Endothelial cell of umbilical vein (primary cell): ENCODE measurements around the gene MAT2A. TPM values are rescaled to one million over a fixed set of nuclear protein-coding genes. Genes with fewer than 3 reads are reported as not detected.

Source experiments
- BruUV-seq: library from RNA; stranded (reverse); fragments of 400-500 nt; replicated peaks from 2 replicates; lab custom pipeline; 2021; lab: Mats Ljungman, UMichigan
- CTCF ChIA-PET: fragments of 300-600, 350-600 bp; sonication (Branson Sonifier 250); formaldehyde crosslinking; loops from one replicate; lab custom pipeline; 2021; ENCODE audit warnings: antibody characterized with exemption, inconsistent platforms; lab: Charles Lee
- POLR2A ChIA-PET: fragments of 300-600, 350-600 bp; sonication (Branson Sonifier 250); formaldehyde crosslinking; loops from one replicate; lab custom pipeline; 2021; ENCODE audit warnings: antibody characterized with exemption, inconsistent platforms; lab: Charles Lee
- DNase-seq: peaks from one replicate; pipeline ENCODE4 v3.0.0-alpha.2; 2011; ENCODE audit warnings: low read depth, low spot score
- FAIRE-seq: peaks from 2 replicates; lab custom pipeline; 2011; peaks lifted over from hg19 to GRCh38; lab: Jason Lieb, UNC
- H2AFZ ChIP-seq: 2 replicates; pipeline ENCODE4 v1.6.0; 2012; ENCODE audit warnings: low read depth, low read length, control low read depth, inconsistent platforms
- H3K27ac ChIP-seq: 2 replicates; pipeline ENCODE4 v1.5.1; 2011; ENCODE audit warnings: low read depth, mild to moderate bottlenecking, control low read depth, low read length, moderate library complexity; ENCODE audit not compliant: insufficient read depth
- H3K27me3 ChIP-seq, 2 experiments: 2 replicates each; pipeline versions ENCODE4 v1.6.0 to v1.6.1; 2011; ENCODE audit warnings: low read length in 2 of 2, mixed read lengths in 1 of 2; ENCODE audit not compliant: control insufficient read depth in 2 of 2, insufficient read depth in 2 of 2
- H3K36me3 ChIP-seq, 2 experiments: 2 replicates in 1 of 2; 3 replicates in 1 of 2; pipeline ENCODE4 v1.5.1; 2011; ENCODE audit warnings: low read length in 2 of 2, mild to moderate bottlenecking in 1 of 2, moderate library complexity in 1 of 2; ENCODE audit not compliant: control insufficient read depth in 2 of 2, insufficient read depth in 2 of 2; ENCODE audit errors: extremely low read depth in 1 of 2
- H3K4me1 ChIP-seq: 3 replicates; pipeline ENCODE4 v1.5.1; 2011; ENCODE audit warnings: mild to moderate bottlenecking, low read length; ENCODE audit not compliant: control insufficient read depth, insufficient read depth; ENCODE audit errors: extremely low read depth
- H3K4me2 ChIP-seq: 2 replicates; pipeline ENCODE4 v1.6.1; 2011; ENCODE audit warnings: low read length, control low read depth, mixed read lengths; ENCODE audit not compliant: insufficient read depth
- H3K4me3 ChIP-seq, 3 experiments: fragments of 200-600 bp in 1 of 3; sonication (generic), shearing (Covaris generic) in 1 of 3; replicated peaks in 1 of 3; 2 replicates each; pipeline ENCODE4 v1.5.1; 2011 to 2016; ENCODE audit warnings: control low read depth in 3 of 3, low read length in 3 of 3, mild to moderate bottlenecking in 2 of 3, inconsistent platforms in 1 of 3, low read depth in 1 of 3, moderate library complexity in 1 of 3; ENCODE audit not compliant: insufficient read depth in 1 of 3
- H3K79me2 ChIP-seq: 2 replicates; pipeline ENCODE4 v1.6.0; 2012; ENCODE audit warnings: low read length, inconsistent platforms; ENCODE audit not compliant: control insufficient read depth, insufficient read depth
- H3K9ac ChIP-seq: replicated peaks from 2 replicates; pipeline ENCODE3; 2011; ENCODE audit warnings: low read length, control low read depth; ENCODE audit not compliant: insufficient read depth; ENCODE audit errors: extremely low read depth
- H3K9me1 ChIP-seq: replicated peaks from 3 replicates; pipeline ENCODE4 v1.6.0; 2011; ENCODE audit warnings: mild to moderate bottlenecking, low read length; ENCODE audit not compliant: control insufficient read depth, insufficient read depth; ENCODE audit errors: extremely low read depth
- H3K9me3 ChIP-seq: replicated peaks from 2 replicates; pipeline ENCODE4 v1.5.1; 2012; ENCODE audit warnings: low read length, inconsistent platforms; ENCODE audit not compliant: control insufficient read depth, insufficient read depth
- H4K20me1 ChIP-seq: replicated peaks from 2 replicates; pipeline ENCODE3; 2011; ENCODE audit warnings: mild to moderate bottlenecking, low read length; ENCODE audit not compliant: control insufficient read depth, insufficient read depth; ENCODE audit errors: extremely low read depth
- EZH2 ChIP-seq: IDR thresholded peaks from 2 replicates; pipeline ENCODE4 v1.6.1; 2012; ENCODE audit warnings: borderline replicate concordance, low read depth, mild to moderate bottlenecking, moderate library complexity, low read length, inconsistent platforms; ENCODE audit not compliant: severe bottlenecking
- FOS ChIP-seq: IDR thresholded peaks from 2 replicates; pipeline ENCODE4 v1.6.1; 2011; ENCODE audit warnings: mild to moderate bottlenecking, low read length, moderate library complexity, borderline replicate concordance; ENCODE audit not compliant: insufficient read depth
- GATA2 ChIP-seq: IDR thresholded peaks from 2 replicates; pipeline ENCODE4 v1.7.0; 2011; ENCODE audit warnings: low read depth, mild to moderate bottlenecking, moderate library complexity, mixed read lengths, low read length; ENCODE audit not compliant: insufficient read length, insufficient read depth
- JUN ChIP-seq: IDR thresholded peaks from 2 replicates; pipeline ENCODE4 v1.6.1; 2011; ENCODE audit warnings: borderline replicate concordance, low read depth; ENCODE audit not compliant: insufficient read length, insufficient read depth
- MYC ChIP-seq: IDR thresholded peaks from one replicate; pipeline ENCODE4 v1.6.1; 2011; ENCODE audit warnings: mild to moderate bottlenecking, low read depth, low read length
- POLR2A ChIP-seq: IDR thresholded peaks from 2 replicates; pipeline ENCODE4 v1.6.1; 2012; ENCODE audit warnings: low read depth, mild to moderate bottlenecking, control low read depth, low read length
- POLR2AphosphoS5 ChIP-seq: IDR thresholded peaks from 2 replicates; pipeline ENCODE4 v1.6.1; 2012; ENCODE audit warnings: low read depth, mild to moderate bottlenecking, control low read depth, low read length, moderate library complexity; ENCODE audit not compliant: insufficient read depth
- dilution Hi-C: fragments of 300-500 bp; cut with MboI; formaldehyde crosslinking; loops from one replicate; pipeline ENCODE4 v1.15.0; 2019; ENCODE audit warnings: low sequenced_read_pairs; ENCODE audit not compliant: extremely low pct_ligation_motif_present
- intact Hi-C: fragments of 100-400 bp; cut with micrococcal nuclease; formaldehyde crosslinking; loops from one replicate; pipeline ENCODE4 v1.10.0; 2022
- polyA plus RNA-seq, 4 experiments: library from polyadenylated mRNA; depleted of rRNA in 3 of 4; stranded (reverse) in 3 of 4; unstranded in 1 of 4; fragments of >200 nt; gene quantifications; 2 replicates each; pipeline versions ENCODE4 v1.2.1 to v1.2.3, GENCODE V29; 2011 to 2012; ENCODE audit warnings: missing spikeins in 1 of 4
- total RNA-seq: library from RNA; stranded (reverse); gene quantifications from 2 replicates; pipeline ENCODE4 v1.2.3, GENCODE V29; 2021
- TF ChIP-seq, protein P1 (sequence below): IDR thresholded peaks from 2 replicates; pipeline ENCODE4 v1.6.1; 2011; ENCODE audit not compliant: insufficient read depth, insufficient read length
- TF ChIP-seq, protein P2 (sequence below), 2 donors: IDR thresholded peaks; 1 replicate in 1 of 2; 2 replicates in 1 of 2; pipeline ENCODE4 v1.5.1; 2011; ENCODE audit warnings: low read length in 2 of 2, mild to moderate bottlenecking in 2 of 2, moderate library complexity in 2 of 2, control low read depth in 1 of 2, inconsistent platforms in 1 of 2, low read depth in 1 of 2; ENCODE audit not compliant: insufficient read depth in 1 of 2; ENCODE audit errors: extremely low read depth in 1 of 2

The MAT2A gene
- total and polyA plus RNA-seq, 2 donors (not counting 3 experiments of a cell fraction or from before 2014, with no cell fraction given) = 172 to 257 TPM

GRCh38 chr2:85589982-85590791 is 51.2 kb downstream of the MAT2A start:
- peak overlapping the region in 1 of 3 experiments; percentile 5 for H3K4me3 ChIP-seq
- FAIRE-seq (peak; percentile 76), DNase-seq (peak; percentile 84)
- POLR2A ChIA-PET = interaction anchor here (1.3 kb wide), 1 partner anchor 13 kb away, joined by 3 read pairs; the partner anchor contains the start of gene TMEM150A
- no peak overlapping the region for H2AFZ ChIP-seq
- TF ChIP-seq JUN = no peak
- peak; percentile 12 for TF ChIP-seq FOS
- TF ChIP-seq POLR2AphosphoS5 = peak; percentile 7
- peak overlapping the region; percentile 55 for H3K9ac ChIP-seq
- no peaks in the 10 kb centered on the region for H3K9me1 ChIP-seq
- H3K9me3 ChIP-seq = no peaks in the 10 kb centered on the region
- H3K27me3 ChIP-seq = no peaks in the 10 kb centered on the region
- dilution Hi-C loops (no loop called here), intact Hi-C loops (no loop called here)
- BruUV-seq = no TSS peak
- H3K27ac ChIP-seq = peak overlapping the region; percentile 94
- H3K4me1 ChIP-seq = peaks cover 69% of the 10 kb centered on the region
- no peaks in the 10 kb centered on the region for H4K20me1 ChIP-seq
- H3K36me3 ChIP-seq = peaks cover 0 to 10% of the 10 kb centered on the region in 2 experiments
- CTCF ChIA-PET = interaction anchor here (0.7 to 2.0 kb wide), 4 partner anchors 10 to 51 kb away, joined by 3 to 8 read pairs (median 4); partner anchors contain the start of genes MAT2A and TMEM150A
- peaks cover 28% of the 10 kb centered on the region for H3K79me2 ChIP-seq
- peak overlapping the region; percentile 71 for H3K4me2 ChIP-seq

- Histone ChIP-seq H3K9me1 (no peaks in the 10 kb centered on the region), H3K9me3 (no peaks in the 10 kb centered on the region), H2AFZ (no peak overlapping the region), H3K4me3 (no peak overlapping the region), H3K36me3 (peaks cover 0 to 10% of the 10 kb centered on the region in 2 experiments), H3K9ac (peak overlapping the region; percentile 55), H3K27me3 (no peaks in the 10 kb centered on the region), H3K27ac (peak overlapping the region; percentile 94), H3K79me2 (peaks cover 28% of the 10 kb centered on the region), H3K4me1 (peaks cover 61% of the 10 kb centered on the region), H4K20me1 (no peaks in the 10 kb centered on the region), H3K4me2 (peak overlapping the region; percentile 71)
- ChIA-PET CTCF (interaction anchor here (0.7 to 2.0 kb wide), 3 partner anchors 9 to 16 kb away, joined by 3 to 8 read pairs (median 5); partner anchors contain the start of gene TMEM150A), POLR2A (interaction anchor here (1.3 kb wide), 1 partner anchor 12 kb away, joined by 3 read pairs; the partner anchor contains the start of gene TMEM150A)
- intact Hi-C loops = no loop called here
- FAIRE-seq (no peak), DNase-seq (no peak)
- dilution Hi-C loops = no loop called here
- TF ChIP-seq FOS (no peak), MYC (no peak), POLR2A (no peak), EZH2 (no peak), POLR2AphosphoS5 (no peak), JUN (no peak), GATA2 (no peak)
- TF ChIP-seq, protein P1, sequence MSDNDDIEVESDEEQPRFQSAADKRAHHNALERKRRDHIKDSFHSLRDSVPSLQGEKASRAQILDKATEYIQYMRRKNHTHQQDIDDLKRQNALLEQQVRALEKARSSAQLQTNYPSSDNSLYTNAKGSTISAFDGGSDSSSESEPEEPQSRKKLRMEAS = no peak
- TF ChIP-seq, protein P2, sequence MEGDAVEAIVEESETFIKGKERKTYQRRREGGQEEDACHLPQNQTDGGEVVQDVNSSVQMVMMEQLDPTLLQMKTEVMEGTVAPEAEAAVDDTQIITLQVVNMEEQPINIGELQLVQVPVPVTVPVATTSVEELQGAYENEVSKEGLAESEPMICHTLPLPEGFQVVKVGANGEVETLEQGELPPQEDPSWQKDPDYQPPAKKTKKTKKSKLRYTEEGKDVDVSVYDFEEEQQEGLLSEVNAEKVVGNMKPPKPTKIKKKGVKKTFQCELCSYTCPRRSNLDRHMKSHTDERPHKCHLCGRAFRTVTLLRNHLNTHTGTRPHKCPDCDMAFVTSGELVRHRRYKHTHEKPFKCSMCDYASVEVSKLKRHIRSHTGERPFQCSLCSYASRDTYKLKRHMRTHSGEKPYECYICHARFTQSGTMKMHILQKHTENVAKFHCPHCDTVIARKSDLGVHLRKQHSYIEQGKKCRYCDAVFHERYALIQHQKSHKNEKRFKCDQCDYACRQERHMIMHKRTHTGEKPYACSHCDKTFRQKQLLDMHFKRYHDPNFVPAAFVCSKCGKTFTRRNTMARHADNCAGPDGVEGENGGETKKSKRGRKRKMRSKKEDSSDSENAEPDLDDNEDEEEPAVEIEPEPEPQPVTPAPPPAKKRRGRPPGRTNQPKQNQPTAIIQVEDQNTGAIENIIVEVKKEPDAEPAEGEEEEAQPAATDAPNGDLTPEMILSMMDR (IDR thresholded peaks at IDR 0.05; ENCODE audit: extremely low read depth in 1 of 2, insufficient read depth in 1 of 2, low read depth in 1 of 2, low read length in 2 of 2) = no peak
- no TSS peak for BruUV-seq
Observed at GRCh38 chr2:85590950-85591349, 52.0 kb downstream of the MAT2A start.
